Activated CD8-positive, alpha-beta memory T cell treated with anti-CD3 and anti-CD28 coated beads, Interleukin-2, amount 50 U/mL, for 4 hours (primary cell): ENCODE data around the gene SLC4A2.
"Not testable (repeated sequence)": the region's sequence is repeated elsewhere in the genome, so short reads cannot be mapped to it uniquely, and the experiment has no call there.

Source experiments
- DNase-seq: peaks from one replicate; pipeline ENCODE4 v3.0.0-alpha.2; 2020

The SLC4A2 gene, protein sequence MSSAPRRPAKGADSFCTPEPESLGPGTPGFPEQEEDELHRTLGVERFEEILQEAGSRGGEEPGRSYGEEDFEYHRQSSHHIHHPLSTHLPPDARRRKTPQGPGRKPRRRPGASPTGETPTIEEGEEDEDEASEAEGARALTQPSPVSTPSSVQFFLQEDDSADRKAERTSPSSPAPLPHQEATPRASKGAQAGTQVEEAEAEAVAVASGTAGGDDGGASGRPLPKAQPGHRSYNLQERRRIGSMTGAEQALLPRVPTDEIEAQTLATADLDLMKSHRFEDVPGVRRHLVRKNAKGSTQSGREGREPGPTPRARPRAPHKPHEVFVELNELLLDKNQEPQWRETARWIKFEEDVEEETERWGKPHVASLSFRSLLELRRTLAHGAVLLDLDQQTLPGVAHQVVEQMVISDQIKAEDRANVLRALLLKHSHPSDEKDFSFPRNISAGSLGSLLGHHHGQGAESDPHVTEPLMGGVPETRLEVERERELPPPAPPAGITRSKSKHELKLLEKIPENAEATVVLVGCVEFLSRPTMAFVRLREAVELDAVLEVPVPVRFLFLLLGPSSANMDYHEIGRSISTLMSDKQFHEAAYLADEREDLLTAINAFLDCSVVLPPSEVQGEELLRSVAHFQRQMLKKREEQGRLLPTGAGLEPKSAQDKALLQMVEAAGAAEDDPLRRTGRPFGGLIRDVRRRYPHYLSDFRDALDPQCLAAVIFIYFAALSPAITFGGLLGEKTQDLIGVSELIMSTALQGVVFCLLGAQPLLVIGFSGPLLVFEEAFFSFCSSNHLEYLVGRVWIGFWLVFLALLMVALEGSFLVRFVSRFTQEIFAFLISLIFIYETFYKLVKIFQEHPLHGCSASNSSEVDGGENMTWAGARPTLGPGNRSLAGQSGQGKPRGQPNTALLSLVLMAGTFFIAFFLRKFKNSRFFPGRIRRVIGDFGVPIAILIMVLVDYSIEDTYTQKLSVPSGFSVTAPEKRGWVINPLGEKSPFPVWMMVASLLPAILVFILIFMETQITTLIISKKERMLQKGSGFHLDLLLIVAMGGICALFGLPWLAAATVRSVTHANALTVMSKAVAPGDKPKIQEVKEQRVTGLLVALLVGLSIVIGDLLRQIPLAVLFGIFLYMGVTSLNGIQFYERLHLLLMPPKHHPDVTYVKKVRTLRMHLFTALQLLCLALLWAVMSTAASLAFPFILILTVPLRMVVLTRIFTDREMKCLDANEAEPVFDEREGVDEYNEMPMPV

DNA sequence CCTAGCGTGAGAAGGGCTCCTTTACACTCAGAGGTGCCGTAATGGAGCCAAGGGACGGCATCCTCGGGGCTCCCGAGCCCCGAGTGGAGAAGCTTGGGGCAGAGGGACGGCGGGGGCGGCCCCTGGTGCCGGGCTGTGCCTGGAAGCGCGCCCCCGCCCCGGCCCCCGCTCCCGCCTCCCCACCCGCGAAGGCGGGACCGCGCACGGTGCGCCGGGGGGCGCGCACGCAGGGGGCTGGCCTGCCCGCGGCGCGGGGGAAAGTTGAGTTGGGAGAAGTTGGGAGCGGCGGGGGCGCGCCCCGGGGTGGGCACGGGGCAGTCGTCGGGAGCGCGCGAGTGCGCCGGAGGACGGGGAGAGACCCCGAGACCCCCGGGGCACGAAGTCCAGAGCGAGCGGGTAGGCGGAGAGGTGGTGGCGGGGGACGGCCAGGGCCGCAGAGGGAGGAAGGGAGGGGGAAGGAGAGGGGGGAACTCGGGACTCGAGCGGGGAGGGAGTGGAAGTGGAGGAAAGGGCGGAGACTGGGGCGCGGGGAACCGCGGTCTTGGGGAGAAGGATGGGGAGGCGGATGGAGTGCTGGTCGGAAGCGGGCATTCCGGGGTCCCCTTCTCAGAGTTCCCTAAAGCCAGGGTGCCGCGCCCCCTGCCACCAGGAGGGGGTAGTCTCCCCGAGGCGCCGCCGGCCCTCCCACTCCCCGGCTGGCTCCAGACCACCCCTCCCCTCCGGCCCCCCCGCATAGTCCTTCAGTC lies at the start of gene SLC4A2:
SLC4A2 (plus strand) TSS at position 223 of the 746 bp plus-strand sequence. CDS start 2,399 bp downstream, outside the sequence.
- peak; percentile 79 for DNase-seq

DNA sequence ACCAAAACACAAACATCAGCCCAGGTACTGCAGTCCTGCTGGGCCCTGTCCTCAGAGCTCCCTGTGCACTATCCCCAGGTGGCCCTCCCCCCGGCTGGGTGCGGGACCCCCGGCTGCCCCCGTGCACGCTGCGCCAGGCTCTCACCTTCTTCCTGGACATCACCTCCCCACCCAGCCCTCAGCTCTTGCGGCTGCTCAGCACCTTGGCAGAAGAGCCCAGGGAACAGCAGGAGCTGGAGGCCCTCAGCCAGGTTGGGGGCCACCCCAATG lies 49.4 kb upstream of the SLC4A2 start:
- no peak for DNase-seq

DNA sequence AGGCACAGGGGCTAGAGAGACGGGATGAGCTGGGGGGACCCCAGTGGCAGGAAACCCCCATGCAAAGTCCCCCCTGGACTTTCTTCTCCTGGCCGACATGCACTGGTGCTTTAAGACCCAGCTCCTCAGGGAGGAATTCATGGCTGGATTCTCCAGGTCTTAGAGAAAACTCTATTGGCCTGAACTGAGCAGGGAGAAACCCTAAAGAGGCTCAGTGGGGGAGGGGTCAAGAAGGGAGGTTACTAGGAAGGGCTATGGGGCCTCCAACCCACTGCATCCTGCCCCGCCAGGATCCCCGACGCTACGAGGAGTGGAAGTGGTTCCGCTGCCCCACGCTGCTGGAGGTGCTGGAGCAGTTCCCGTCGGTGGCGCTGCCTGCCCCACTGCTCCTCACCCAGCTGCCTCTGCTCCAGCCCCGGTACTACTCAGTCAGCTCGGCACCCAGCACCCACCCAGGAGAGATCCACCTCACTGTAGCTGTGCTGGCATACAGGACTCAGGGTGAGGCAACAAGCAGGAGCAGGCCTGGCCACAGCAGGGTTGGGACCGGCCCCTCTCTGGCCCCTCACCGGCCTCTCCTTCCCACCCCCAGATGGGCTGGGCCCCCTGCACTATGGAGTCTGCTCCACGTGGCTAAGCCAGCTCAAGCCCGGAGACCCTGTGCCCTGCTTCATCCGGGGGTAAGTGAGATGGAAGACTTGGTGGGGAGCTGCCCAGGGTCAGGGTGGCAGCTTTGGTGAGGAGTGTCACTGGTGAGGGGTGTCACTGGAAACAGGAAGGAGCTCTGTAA lies 48.9 kb upstream of the SLC4A2 start:
- no peak for DNase-seq

DNA sequence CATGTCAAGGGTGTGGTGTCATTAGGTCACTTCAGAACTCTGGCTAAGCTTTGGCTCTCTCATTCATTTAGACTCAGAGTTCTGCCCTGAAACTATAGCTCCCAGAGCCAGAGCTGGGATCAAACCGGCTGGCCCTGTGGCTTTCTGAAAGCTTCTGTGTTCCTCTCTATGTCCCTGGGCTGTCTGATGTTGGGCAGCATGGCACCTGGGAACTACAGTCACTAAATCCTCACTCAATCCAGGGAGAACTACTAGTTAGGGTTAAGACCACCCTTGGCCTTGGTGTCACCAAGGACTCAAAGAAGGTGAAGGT lies 48.3 kb upstream of the SLC4A2 start:
- DNase-seq: no peak

DNA sequence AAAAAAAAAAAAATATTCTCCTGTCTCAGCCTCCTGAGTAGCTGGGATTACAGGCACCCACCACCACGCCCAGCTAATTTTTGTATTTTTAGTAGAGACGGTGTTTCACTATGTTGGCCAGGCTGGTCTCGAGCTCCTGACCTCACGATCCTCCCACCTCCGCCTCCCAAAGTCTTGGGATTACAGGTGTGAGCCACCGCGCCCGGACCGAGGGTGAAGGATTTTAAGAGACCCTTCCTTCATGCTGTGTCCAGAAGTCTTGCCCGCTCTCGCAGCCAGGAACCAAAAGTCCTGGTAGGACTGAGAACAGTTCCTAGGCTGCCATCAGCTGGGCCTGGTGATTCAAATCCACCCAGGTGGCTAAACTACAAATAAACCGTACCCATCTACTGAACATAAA lies 47.8 kb upstream of the SLC4A2 start:
- DNase-seq: not testable (repeated sequence)

DNA sequence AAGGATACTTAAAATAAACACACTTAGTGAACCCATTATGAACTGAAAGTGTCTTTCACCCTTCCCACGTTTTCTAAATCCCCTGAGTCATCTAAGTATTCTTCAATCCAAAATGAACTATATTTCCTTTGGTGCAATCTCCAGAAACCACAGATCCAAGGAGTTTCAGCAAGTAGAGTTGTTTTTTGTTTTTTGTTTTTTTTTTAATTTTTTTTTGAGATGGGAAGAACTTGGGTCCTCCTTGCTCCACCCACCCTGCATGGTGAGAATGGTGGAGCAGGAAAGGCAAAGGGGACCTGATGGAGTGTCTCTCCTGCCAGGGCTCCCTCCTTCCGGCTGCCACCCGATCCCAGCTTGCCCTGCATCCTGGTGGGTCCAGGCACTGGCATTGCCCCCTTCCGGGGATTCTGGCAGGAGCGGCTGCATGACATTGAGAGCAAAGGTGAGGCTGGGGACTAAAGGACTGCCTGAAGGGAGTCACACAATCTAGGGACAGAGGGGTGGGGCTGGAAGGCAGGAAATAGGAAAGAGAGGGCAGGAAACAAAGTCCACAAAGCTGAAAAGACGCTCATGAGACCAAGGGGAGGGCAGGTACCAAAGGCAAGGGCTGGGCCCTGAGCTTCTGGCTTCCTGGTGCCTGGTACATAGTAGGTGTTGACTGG lies 47.2 kb upstream of the SLC4A2 start:
- no peak for DNase-seq

DNA sequence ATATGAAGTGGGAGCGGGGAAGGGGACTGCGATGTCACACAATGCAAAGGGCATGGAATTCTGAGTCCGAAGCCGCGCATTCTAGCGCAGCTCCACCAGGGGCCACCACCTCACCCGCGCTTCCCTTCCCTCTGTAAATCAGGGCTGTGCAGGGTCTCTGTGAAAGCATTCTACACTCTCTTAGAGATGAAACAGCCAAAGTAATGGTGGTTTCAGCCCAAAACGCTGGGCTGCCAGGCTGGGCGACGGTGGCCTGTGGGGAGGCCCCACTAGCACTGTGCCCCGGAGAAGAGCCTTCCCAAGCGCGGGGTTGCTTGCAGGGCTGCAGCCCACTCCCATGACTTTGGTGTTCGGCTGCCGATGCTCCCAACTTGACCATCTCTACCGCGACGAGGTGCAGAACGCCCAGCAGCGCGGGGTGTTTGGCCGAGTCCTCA lies 46.5 kb upstream of the SLC4A2 start:
- DNase-seq: no peak

DNA sequence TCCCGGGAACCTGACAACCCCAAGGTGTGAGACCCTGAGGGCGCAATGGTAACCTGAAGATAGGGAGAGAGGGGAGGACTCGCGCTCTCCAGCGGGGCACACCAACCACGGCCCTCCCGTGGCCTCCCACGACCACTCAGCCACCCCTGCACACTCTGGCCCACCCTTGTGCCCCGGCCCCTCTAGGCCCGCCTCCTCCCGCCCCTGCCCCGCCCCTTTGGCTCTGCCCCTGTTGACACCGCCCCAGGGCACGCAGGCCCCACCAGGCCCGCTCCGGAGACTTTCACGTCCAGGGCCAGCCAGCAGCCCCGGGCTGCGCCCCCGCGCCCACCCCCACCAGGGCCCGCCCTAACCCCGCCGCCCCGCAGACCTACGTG lies 46.0 kb upstream of the SLC4A2 start:
- peak; percentile 39 for DNase-seq

DNA sequence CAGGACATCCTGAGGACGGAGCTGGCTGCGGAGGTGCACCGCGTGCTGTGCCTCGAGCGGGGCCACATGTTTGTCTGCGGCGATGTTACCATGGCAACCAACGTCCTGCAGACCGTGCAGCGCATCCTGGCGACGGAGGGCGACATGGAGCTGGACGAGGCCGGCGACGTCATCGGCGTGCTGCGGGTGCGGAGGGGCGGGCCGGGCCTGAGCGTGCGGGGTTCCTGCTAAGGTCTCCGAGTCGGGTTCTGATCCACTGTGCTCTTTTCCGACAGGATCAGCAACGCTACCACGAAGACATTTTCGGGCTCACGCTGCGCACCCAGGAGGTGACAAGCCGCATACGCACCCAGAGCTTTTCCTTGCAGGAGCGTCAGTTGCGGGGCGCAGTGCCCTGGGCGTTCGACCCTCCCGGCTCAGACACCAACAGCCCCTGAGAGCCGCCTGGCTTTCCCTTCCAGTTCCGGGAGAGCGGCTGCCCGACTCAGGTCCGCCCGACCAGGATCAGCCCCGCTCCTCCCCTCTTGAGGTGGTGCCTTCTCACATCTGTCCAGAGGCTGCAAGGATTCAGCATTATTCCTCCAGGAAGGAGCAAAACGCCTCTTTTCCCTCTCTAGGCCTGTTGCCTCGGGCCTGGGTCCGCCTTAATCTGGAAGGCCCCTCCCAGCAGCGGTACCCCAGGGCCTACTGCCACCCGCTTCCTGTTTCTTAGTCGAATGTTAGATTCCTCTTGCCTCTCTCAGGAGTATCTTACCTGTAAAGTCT lies 45.5 kb upstream of the SLC4A2 start:
- DNase-seq: peak; percentile 73

DNA sequence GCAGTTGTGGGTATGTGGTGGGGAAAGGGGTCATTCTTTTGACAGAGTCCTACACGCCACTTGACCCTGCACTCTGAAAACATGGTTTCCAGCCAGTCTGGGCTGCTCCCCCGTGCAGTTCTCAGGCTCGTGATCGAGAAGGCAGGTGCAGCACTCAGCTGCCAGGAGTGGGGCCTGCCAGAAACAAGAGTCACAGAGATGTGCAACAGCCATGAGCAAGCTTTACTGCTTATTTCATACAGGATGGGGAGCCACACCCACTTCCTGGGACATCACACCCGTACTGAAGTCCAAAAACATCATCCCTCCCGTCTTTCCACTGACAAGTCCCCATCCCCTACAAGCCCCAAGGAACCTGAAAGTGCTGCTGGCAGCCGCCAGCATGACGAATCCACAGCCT lies 44.4 kb upstream of the SLC4A2 start:
- DNase-seq: no peak

DNA sequence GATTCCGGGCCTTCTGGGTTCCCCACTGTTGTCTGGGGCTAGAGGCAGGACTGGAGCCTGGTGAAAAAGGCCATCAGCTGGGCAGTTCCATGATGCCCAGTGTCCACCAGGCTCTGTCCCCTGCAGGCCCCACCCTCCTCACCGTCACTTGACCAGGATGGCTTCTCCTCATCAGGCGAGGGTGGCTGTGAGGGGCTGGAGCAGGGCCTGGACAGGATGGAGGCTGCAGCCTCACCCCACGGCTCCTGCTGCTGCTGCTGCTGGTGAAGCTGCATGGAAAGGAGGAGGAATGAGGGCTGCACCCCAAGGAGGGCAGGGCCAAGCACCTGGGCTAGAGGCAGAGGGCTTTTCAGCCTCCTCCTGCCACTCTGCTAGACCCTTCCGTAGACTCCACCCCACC lies 43.4 kb upstream of the SLC4A2 start:
- no peak for DNase-seq

DNA sequence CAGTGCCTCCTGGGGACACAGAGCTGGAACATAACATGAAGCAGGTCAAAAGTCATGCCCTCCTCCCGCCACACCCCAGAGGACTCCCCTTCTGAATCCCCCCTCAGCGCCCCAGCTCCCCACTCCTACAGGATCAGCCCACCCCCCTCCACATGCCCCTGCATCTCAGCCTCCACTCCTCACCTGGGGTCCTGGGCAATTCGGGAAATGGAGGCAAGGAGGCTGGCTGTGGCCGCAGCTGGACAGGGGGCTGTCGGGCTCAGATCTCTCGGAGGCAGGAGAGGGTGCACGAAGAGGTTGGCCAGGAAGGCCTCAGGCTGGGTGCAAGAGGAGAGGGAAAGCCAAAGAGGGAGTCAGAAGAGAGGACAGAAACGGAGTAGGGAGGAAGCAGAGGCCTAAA lies 42.9 kb upstream of the SLC4A2 start:
- DNase-seq: no peak

DNA sequence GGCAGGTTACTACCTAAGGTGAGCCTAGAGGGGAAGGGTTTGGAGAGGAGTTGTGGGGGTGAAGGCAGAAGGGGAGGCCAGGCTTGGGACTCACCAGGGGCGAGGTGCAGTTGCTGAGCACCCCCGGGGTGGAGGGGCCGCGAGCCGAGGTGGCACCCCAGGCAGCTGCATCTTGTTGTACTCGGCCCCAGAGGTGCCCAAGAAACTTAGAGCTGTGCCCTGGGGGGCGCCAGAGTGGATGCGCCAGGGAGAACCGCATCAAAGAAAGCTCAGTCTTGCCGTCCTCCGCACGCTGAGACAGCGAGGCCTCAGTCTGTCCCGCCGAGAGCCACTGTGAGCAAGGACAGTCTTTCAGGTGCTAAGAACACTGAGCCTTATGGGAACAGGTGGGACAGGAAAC lies 42.4 kb upstream of the SLC4A2 start:
- no peak for DNase-seq

DNA sequence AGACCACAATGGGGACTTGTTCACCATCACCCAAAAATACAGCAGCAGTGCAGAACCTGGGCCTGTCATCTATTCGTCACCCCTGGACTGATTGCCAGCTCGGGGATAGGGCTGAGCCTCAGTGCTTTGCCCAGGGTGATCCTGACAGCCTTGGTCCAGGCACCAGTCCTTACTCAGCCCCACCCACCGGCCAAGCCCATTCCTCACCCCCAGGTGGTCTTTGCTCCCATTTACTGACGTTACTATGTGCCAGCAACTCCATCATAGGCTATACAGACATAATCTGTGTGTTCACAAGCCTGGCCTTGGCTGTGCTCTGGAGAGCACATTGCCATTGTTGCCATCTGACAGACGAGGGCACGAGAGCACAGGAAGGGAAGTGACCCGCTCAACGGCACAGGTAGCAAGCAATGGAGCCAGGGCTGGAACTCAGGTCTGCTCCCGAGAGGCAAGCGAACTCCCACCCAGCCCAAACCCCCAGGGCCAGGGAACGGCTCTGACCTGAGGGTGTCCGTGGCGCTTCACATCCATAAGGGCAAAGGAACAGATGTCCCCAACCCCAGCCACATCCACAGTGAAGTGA lies 41.9 kb upstream of the SLC4A2 start:
- DNase-seq: no peak

DNA sequence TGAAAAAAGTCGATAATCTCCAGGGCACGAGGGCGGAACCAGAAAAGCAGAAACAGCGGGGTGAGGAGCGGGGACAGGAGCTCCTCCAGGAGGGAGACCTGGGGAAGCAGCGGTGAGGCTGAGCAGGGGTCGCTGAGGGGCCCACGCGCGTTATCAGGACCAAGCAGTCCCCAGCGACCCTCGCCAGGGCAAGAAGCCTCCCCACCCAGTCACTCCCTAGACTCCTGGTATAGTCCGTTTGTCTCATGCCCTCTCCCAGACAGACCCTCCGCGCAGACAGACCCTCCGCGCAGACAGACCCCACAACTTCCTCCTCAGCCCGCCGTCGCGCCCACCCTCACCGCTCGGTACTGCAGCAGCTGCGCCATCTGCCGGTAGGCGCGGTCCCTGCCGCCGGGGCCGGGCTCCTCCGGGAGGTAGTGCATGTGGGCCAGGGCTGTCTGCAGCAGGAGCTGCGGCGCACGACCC lies 41.4 kb upstream of the SLC4A2 start:
- peak; percentile 87 for DNase-seq

DNA sequence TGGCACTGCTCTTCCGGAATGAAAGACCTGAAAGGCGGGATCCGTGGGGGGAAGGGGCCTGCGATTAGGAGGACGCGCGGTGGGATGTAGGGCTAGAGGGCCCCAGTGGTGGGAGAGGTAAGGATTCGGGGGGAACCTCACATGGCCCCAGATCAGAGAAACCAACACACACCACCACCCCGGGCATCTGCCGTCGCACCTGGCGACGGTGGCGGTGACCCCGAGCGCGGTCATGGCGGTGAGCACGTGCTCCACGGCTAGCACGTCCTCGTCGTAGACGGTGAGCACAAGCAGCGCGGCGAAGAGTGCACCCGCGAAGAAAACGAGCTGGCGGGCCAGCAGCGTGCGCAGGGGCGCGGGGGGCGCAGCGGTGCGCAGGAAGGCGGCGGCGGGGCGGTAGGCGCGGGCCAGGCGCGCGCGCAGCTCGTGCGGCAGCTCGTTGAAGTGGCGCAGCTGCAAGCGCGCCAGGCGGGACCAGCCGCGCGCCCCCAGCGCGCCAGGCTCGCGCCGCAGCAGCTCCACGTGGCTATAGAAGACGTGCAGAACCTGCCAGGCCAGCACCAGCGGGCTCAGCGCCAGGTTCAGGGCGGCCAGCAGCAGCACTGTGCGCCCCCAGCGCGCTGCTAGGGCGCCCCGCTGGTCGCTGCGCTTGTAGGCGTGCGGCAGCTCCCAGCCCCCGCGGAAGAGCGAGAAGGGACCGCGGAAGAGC lies 40.8 kb upstream of the SLC4A2 start:
- DNase-seq: peak; percentile 43

DNA sequence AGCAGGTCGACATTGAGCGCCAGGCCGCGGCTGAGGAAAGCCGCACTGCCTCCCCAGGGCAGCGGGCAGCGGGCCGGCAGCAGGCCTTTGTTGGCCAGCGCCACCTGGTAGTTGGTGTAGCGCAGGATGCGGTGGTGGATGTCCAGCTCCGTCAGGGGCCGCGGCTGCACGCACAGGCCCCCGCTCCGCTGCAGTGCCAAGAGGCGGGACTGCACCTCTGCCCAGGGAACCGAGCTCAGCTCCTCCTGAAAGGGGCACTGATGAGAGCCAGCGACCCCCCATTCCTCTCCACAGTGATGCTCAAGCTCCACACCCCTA lies 40.3 kb upstream of the SLC4A2 start:
- DNase-seq: no peak

DNA sequence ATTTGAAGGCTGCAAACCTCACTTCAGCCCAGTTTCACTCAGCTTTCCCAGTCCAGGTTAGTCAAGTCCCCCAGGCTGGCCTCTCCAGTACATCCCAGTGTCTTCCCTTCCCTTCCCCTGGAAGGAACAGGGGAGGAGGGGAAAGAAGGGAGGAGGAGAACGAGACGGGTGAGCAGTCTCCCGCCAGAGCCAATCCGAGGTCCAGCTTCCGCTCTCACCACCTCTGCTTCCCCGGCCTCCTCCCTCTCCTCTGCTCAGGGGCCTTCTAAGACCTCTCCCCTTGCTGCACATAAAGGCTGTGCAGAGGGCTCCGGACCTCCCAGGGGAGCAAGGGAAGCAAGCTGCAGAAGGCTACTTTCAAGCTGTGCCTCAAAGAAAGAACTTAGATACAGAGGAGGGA lies 39.2 kb upstream of the SLC4A2 start:
- DNase-seq: no peak

DNA sequence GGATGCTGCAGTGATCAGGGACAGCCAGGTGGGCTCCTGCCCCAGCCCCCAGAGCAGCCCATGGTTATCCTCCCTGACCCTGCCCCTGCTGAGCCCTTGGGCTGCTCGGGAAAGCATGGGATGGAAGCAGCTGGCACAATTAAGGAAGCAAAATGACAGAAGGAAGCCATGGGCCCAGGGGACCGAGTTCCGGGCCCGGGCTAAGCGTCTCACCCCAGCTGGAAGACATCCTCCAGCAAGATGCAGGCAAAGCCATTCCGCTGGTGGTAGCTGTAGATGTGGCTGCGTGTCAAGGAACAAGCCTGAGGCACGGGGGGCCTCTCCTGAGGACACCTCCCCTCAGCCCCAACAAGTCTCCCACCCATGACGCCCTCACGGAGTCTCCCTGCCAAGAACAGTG lies 36.2 kb upstream of the SLC4A2 start:
- no peak for DNase-seq
